Stimulated activated CD4-positive, alpha-beta T cell treated with anti-CD3 and anti-CD28 coated beads, Interleukin-2, amount 100 ng/mL, for 48 hours (primary cell): ENCODE measurements around the gene DAPK1.
"Not testable (repeated sequence)": the region's sequence is repeated elsewhere in the genome, so short reads cannot be mapped to it uniquely, and the experiment has no call there.

ENCODE experiments used
- DNase-seq, 2 donors: peaks; one replicate each; pipeline ENCODE4 v3.0.0-alpha.2; 2020

DAPK1 gene

DNA sequence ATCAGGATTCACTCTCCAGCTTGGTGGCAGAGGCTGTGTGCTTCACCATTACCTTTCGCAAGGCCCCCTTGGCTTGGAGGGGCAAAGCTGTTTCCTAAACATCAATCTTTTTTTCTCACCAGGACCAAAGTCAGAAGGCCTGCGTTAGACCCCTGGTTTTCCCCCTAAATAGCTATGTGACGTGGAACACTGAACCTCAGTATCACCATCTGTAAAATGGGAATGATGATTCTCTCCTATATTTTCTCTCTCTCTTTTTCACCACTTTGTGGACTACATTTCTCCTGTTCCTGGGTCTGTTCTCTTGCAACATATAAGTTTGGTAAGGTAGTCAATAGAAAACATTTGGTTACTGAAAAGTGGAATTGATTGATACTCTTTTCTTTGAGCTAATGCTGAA, 50.5 kb downstream of the DAPK1 start:
- DNase-seq, result no peak

GRCh38 chr9:87549088-87549487, 51.4 kb downstream of the DAPK1 start:
- not testable (repeated sequence) for DNase-seq

GRCh38 chr9:87549791-87550190, 52.1 kb downstream of the DAPK1 start:
- DNase-seq, result no peak

GRCh38 chr9:87550253-87550954, 52.7 kb downstream of the DAPK1 start:
- no peak for DNase-seq

GRCh38 chr9:87551772-87552217, 54.1 kb downstream of the DAPK1 start:
- no peak for DNase-seq

GRCh38 chr9:87554171-87554910, 56.7 kb downstream of the DAPK1 start:
- no peak for DNase-seq

- DNase-seq, result no peak
These were observed 57.3 kb downstream of the DAPK1 start for GRCh38 chr9:87554976-87555375.

DNA sequence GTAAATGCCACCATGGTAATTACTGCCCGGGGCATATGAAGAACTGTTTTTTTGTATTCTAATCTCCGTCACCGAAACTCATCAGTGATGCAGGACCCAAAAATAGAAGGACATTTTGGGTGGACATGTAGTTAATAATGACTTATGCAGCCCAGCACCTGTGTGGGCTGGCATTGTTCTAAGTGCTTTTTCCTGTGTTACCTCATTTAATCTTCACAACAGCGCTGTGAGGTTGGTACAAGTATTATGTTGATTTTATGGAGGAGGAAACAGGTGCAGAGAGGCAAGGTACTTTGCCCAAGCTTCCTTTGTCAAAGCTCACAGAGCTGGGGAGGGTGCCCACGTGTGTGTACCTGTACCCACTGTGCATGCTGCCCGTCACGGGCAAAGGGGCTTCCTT, 58.4 kb downstream of the DAPK1 start:
- DNase-seq, result no peak

GRCh38 chr9:87556821-87557220, 59.2 kb downstream of the DAPK1 start:
- DNase-seq, result no peak

GRCh38 chr9:87557996-87558395, 60.3 kb downstream of the DAPK1 start:
- no peak for DNase-seq

- no peak for DNase-seq
These were observed 61.0 kb downstream of the DAPK1 start for GRCh38 chr9:87558606-87559190.

- DNase-seq, result no peak
These were observed 64.4 kb downstream of the DAPK1 start for GRCh38 chr9:87562062-87562461.

DNA sequence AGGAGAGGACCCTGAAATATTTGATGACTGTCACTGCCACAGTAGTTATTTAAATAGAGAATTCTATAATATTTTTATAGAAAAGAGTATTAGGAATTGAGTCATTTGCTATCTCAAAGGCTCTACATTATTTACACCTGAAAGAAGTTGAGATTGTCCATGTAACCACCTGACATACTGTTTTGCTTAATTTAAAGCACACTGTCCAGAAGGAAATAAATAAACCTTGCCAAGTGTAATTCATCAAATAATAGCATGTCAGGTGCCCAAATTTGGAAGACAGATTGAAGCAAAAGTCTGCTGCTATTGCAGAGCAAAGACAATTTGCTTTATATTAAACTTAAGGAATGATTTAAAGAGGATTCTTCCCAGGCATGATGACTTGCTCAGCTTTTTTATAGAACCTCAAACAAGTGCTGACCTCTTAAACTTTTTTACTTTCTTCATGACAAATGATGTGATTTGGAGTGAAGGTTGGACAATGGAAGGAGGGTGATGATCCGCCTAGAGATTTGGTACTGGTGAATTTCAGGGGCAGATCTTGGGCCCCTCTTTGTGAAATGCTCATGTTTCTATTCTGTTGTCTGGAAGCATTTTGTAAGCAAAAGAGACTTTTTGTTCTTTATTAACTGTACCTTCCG, 65.0 kb downstream of the DAPK1 start:
- DNase-seq, result no peak

DNA sequence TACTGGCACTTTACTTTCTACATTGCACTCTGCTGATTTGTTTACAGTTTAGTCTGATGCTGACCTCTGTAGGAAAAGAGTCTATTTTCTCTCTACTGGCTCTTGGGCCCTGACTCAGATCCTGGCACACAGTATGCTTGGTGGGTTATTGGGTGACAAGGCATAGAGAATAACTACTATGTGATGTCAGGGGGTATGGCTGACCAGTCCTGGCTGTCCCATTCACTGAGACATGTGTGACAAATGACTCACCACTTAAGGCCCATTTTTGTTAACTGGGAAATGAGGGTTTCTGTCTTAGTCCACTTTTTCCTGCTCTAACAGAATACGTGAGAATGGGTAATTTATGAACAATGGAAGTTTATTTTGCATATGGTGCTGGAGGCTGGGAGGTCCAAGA, 66.4 kb downstream of the DAPK1 start:
- DNase-seq, result no peak

- no peak for DNase-seq
These were observed 67.1 kb downstream of the DAPK1 start for GRCh38 chr9:87564791-87565241.

- DNase-seq, result no peak
These were observed 69.3 kb downstream of the DAPK1 start for GRCh38 chr9:87567001-87567400.

- DNase-seq, result no peak
These were observed 69.9 kb downstream of the DAPK1 start for GRCh38 chr9:87567571-87567970.

DNA sequence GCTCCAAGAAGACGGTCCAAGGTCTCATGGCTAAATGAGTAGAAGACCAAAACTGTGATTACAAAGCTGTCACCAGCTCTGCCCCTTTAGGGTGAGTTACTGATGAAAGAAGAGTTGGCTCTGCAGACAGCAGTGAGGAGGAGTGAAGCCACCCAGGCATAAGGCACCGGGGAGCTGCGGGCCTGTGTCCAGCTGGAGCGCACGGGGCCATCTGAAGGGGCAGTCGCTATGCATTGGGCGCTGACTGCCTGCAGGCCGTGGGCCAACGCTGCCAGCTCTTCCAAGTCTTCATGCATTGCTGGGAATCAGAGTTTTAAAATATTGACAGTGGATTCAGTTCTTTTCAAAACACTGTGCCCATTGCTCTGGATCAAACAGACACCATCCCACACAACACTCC, 70.3 kb downstream of the DAPK1 start:
- DNase-seq, result no peak

- no peak for DNase-seq
These were observed 70.7 kb downstream of the DAPK1 start for GRCh38 chr9:87568401-87568800.

DNA sequence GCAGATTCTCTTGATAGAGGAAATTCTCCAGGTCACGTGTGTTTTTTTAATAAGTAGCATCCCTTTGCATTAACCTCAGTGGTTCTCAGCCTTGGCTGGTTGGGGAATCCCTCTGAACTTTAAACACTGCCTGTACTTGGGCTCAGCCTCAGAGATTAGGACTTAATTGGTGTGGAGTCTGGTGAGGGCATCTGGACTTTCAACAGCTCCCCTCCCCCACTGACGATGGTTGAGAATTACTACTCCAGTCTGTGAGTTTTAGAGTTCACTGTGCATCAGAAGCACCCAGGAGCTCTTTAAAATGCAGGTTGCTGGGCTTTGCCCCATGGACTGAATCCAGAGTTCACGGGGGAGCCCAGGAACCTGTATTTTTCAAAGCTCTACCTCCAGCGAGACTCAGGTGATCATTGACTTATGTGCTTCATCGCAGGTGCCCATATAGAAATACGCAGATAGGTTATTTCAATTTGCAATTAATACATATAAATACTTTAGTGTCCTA, 71.4 kb downstream of the DAPK1 start:
- DNase-seq, result no peak

GRCh38 chr9:87569518-87569917, 71.9 kb downstream of the DAPK1 start:
- no peak for DNase-seq

DNA sequence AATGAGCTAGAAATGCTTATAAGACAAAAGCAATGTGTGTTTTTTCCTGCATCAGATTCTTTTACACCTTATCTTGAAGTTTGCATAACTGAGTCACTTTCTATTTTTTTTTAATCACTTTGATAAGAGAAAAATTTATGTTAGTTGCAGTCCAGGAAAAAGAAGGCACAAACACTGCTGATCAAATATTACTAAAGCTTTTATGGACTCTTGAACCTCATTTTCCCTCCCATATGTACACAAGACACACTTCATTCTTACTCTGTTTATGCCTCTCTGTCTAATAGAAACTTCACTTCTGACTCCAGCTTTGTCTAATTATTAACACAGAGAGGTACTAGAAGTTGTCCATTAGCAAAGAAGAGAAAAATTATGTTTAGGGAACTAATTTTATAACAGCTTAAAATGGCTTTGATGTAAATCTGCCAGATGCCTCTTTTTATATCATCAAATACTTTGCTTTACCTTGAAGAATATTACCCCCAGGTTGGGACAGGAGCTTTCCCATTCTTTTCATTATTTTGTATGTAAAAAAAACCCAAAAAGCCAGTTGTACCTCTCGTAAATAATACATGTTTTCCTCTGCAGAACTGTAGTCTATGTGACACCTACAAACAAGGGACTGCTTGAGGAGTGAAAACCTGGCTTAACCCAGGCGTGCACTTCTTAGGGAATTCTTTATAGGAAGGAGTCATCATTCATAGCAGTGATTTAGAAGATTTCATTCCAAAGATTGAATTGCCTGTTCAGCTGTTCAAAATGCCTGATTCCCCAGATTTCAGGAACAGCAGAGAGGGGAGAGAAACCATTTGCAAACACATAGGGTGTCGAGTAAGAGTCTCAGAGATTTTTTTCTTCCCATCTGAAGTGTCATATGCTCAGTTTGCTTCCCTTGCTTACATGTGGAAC, 72.6 kb downstream of the DAPK1 start:
- no peak for DNase-seq
